Renal pelvis (tissue), 4 donors: ENCODE results near the gene TK2. TPM values are rescaled to one million over a fixed set of nuclear protein-coding genes. Genes with fewer than 3 reads are reported as not detected.
"Not testable (repeated sequence)": the region's sequence is repeated elsewhere in the genome, so short reads cannot be mapped to it uniquely, and the experiment has no call there.

Experiments
- DNase-seq: peaks from one replicate; pipeline ENCODE4 v3.0.0-alpha.2; 2013
- polyA plus RNA-seq, 3 donors: library from polyadenylated mRNA; unstranded; fragments of 120-200 nt; gene quantifications; one replicate each; pipeline ENCODE4 v1.2.1, GENCODE V29; 2013; ENCODE audit not compliant: insufficient read length in 3 of 3

TK2 gene
- polyA plus RNA-seq, 3 donors: 33.5 to 37.8 (median 36.4) TPM

- DNase-seq: no peak
Observed at GRCh38 chr16:66508914-66509496, 40.9 kb downstream of the TK2 start.

GRCh38 chr16:66508248-66508913 lies 41.5 kb downstream of the TK2 start:
- DNase-seq: no peak

- DNase-seq: no peak
Observed at GRCh38 chr16:66507731-66508239, 42.1 kb downstream of the TK2 start.

- no peak for DNase-seq
Observed at GRCh38 chr16:66503612-66504011, 46.3 kb downstream of the TK2 start.

- no peak for DNase-seq
Observed at GRCh38 chr16:66503030-66503429, 46.9 kb downstream of the TK2 start.

GRCh38 chr16:66502020-66502913 lies 47.7 kb downstream of the TK2 start:
- no peak for DNase-seq

GRCh38 chr16:66501563-66501962 lies 48.4 kb downstream of the TK2 start:
- DNase-seq: not testable (repeated sequence)

GRCh38 chr16:66497921-66498320 lies 52.0 kb downstream of the TK2 start:
- DNase-seq: not testable (repeated sequence)

GRCh38 chr16:66496226-66496625 lies 53.7 kb downstream of the TK2 start:
- DNase-seq: not testable (repeated sequence)

GRCh38 chr16:66495440-66495839 lies 54.5 kb downstream of the TK2 start:
- no peak for DNase-seq

- DNase-seq: no peak
Observed at GRCh38 chr16:66494916-66495315, 55.0 kb downstream of the TK2 start.

GRCh38 chr16:66493490-66494401 lies 56.2 kb downstream of the TK2 start:
- no peak for DNase-seq

GRCh38 chr16:66491716-66492064 lies 58.2 kb downstream of the TK2 start:
- no peak for DNase-seq

- DNase-seq: no peak
Observed at GRCh38 chr16:66490774-66491715, 58.9 kb downstream of the TK2 start.

GRCh38 chr16:66489818-66490217 lies 60.1 kb downstream of the TK2 start:
- DNase-seq: no peak

GRCh38 chr16:66489385-66489784 lies 60.5 kb downstream of the TK2 start:
- DNase-seq: no peak

GRCh38 chr16:66488505-66488904 lies 61.4 kb downstream of the TK2 start:
- no peak for DNase-seq

GRCh38 chr16:66487580-66488275 lies 62.2 kb downstream of the TK2 start:
- DNase-seq: no peak

- no peak for DNase-seq
Observed at GRCh38 chr16:66486773-66487579, 62.9 kb downstream of the TK2 start.
